Measurements from ENCODE around the gene PLXNC1. TPM values are rescaled to one million over a fixed set of nuclear protein-coding genes. Genes with fewer than 3 reads are reported as not detected.

Gene PLXNC1
- total and polyA plus RNA-seq, 2 experiments from 2014 or later = 2.9 to 4.1 TPM

DNA sequence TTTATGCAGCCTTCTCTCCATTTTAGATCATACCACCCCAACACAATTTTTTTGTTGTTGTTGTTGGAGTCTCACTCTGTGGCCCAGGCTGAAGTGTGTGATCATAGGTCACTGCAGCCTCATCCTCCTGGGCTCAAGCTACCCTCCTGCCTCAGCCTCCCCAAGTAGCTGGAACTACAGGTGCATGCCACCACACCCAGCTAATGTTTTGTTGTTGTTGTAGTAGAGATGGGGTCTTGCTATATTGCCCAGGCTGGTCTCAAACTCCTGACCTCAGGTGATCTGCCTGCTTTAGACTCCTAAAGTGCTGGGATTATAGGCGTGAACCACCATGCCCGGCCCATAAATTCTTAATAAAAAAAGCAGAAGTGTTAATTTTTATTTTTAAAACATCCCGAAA, 111.6 kb downstream of the PLXNC1 start:
- Histone ChIP-seq H3K4me3 (no peak overlapping the region), H3K4me1 (ENCODE audit: low read depth) (no peaks in the 10 kb centered on the region), H3K27me3 (no peaks in the 10 kb centered on the region), H3K27ac (no peak overlapping the region), H3K9me3 (ENCODE audit: low read depth) (no peaks in the 10 kb centered on the region), H3K36me3 (no peaks in the 10 kb centered on the region)
- TF ChIP-seq, protein P1, sequence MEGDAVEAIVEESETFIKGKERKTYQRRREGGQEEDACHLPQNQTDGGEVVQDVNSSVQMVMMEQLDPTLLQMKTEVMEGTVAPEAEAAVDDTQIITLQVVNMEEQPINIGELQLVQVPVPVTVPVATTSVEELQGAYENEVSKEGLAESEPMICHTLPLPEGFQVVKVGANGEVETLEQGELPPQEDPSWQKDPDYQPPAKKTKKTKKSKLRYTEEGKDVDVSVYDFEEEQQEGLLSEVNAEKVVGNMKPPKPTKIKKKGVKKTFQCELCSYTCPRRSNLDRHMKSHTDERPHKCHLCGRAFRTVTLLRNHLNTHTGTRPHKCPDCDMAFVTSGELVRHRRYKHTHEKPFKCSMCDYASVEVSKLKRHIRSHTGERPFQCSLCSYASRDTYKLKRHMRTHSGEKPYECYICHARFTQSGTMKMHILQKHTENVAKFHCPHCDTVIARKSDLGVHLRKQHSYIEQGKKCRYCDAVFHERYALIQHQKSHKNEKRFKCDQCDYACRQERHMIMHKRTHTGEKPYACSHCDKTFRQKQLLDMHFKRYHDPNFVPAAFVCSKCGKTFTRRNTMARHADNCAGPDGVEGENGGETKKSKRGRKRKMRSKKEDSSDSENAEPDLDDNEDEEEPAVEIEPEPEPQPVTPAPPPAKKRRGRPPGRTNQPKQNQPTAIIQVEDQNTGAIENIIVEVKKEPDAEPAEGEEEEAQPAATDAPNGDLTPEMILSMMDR (IDR thresholded peaks at IDR 0.05; ENCODE audit: low read depth, low read length) = no peak
- DNase-seq (ENCODE audit: low read depth in 1 of 2, low spot score in 1 of 2) = no peak

GRCh38 chr12:94260717-94261116, 112.3 kb downstream of the PLXNC1 start:
- TF ChIP-seq, protein P1 (IDR thresholded peaks at IDR 0.05; ENCODE audit: low read depth, low read length) = no peak
- Histone ChIP-seq H3K9me3 (ENCODE audit: low read depth) (no peaks in the 10 kb centered on the region), H3K36me3 (no peaks in the 10 kb centered on the region), H3K4me3 (no peak overlapping the region), H3K27ac (no peak overlapping the region), H3K4me1 (ENCODE audit: low read depth) (no peaks in the 10 kb centered on the region), H3K27me3 (no peaks in the 10 kb centered on the region)
- no peak for DNase-seq (ENCODE audit: low read depth in 1 of 2, low spot score in 1 of 2)

DNA sequence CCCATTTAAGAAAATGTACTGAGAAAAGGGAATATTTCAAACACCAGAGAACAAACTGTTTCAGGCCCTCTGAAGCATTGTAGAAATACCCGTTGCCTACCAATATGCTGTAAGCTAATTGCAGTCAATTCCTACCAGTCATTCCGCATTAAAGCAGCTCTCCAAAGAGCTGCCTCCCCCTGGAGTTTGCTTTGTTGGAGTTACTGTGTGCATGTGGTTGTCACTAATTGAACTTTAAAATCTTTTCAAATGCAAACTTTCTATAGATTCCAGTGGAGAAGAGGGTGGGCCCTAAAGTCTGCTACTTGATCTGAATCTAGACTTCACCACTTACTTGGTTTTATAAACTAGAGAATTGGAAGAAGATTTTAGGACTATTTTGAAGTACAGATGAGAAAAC, 112.7 kb downstream of the PLXNC1 start:
- H3K27ac ChIP-seq = no peak overlapping the region
- no peak for DNase-seq (ENCODE audit: low read depth in 1 of 2, low spot score in 1 of 2)

GRCh38 chr12:94261786-94262185, 113.4 kb downstream of the PLXNC1 start:
- no peaks in the 10 kb centered on the region for H3K27me3 ChIP-seq
- TF ChIP-seq, protein P1 (IDR thresholded peaks at IDR 0.05; ENCODE audit: low read depth, low read length) = no peak
- H3K27ac ChIP-seq = no peak overlapping the region
- DNase-seq (ENCODE audit: low read depth in 1 of 2, low spot score in 1 of 2) = no peak
- no peaks in the 10 kb centered on the region for H3K4me1 ChIP-seq (ENCODE audit: low read depth)
- H3K4me3 ChIP-seq = no peak overlapping the region
- no peaks in the 10 kb centered on the region for H3K36me3 ChIP-seq
- no peaks in the 10 kb centered on the region for H3K9me3 ChIP-seq (ENCODE audit: low read depth)

More for the DNA sequence above, 112.7 kb downstream of the PLXNC1 start:
- Histone ChIP-seq H3K4me3 (no peak overlapping the region), H3K4me1 (ENCODE audit: low read depth) (no peaks in the 10 kb centered on the region), H3K27me3 (no peaks in the 10 kb centered on the region), H3K9me3 (ENCODE audit: low read depth) (no peaks in the 10 kb centered on the region), H3K36me3 (no peaks in the 10 kb centered on the region)
- TF ChIP-seq, protein P1 (IDR thresholded peaks at IDR 0.05; ENCODE audit: low read depth, low read length) = no peak

GRCh38 chr12:94262228-94263010, 114.0 kb downstream of the PLXNC1 start:
- no peaks in the 10 kb centered on the region for H3K4me1 ChIP-seq (ENCODE audit: low read depth)
- H3K27me3 ChIP-seq = no peaks in the 10 kb centered on the region
- DNase-seq (ENCODE audit: low read depth in 1 of 2, low spot score in 1 of 2) = peak; percentile 54 to 99
- no peaks in the 10 kb centered on the region for H3K36me3 ChIP-seq
- TF ChIP-seq, protein P1 (IDR thresholded peaks at IDR 0.05; ENCODE audit: low read depth, low read length) = no peak
- no peak overlapping the region for H3K27ac ChIP-seq
- no peaks in the 10 kb centered on the region for H3K9me3 ChIP-seq (ENCODE audit: low read depth)
- no peak overlapping the region for H3K4me3 ChIP-seq

All from cardiac muscle cell (in vitro differentiated cells and primary cell).